GM23338 (cell line): ENCODE results near the gene REG3G. TPM values are rescaled to one million over a fixed set of nuclear protein-coding genes. Genes with fewer than 3 reads are reported as not detected.

Source experiments
- ATAC-seq: fragments of 200-7000 bp; cut with Tn5 transposase; 3 replicates; pipeline ENCODE4 v1.9.1; 2020
- DNase-seq: peaks from one replicate; pipeline ENCODE4 v3.0.0-alpha.2; 2015; ENCODE audit warnings: low spot score
- H2AFZ ChIP-seq: fragments of 200-600 bp; sonication (generic); 2 replicates; pipeline ENCODE4 v1.8.0; 2016; ENCODE audit warnings: antibody characterized with exemption, mild to moderate bottlenecking, moderate library complexity
- H3F3A ChIP-seq: fragments of 200-600 bp; sonication (generic); replicated peaks from 2 replicates; pipeline ENCODE4 v1.8.0; 2017; ENCODE audit warnings: antibody characterized with exemption, mixed run types, low read depth
- H3K27ac ChIP-seq: fragments of 200-600 bp; sonication (generic); 2 replicates; pipeline ENCODE4 v1.6.1; 2016; ENCODE audit warnings: low read depth
- H3K27me3 ChIP-seq: fragments of 200-600 bp; sonication (generic); 2 replicates; pipeline ENCODE4 v1.8.0; 2016; ENCODE audit warnings: mild to moderate bottlenecking, mixed run types, moderate library complexity; ENCODE audit not compliant: insufficient read depth
- H3K36me3 ChIP-seq: fragments of 200-600 bp; sonication (generic); 2 replicates; pipeline ENCODE4 v1.8.0; 2016; ENCODE audit warnings: mild to moderate bottlenecking; ENCODE audit not compliant: insufficient read depth
- H3K4me1 ChIP-seq: fragments of 200-600 bp; sonication (generic); 2 replicates; pipeline ENCODE4 v1.8.0; 2016; ENCODE audit warnings: mild to moderate bottlenecking, moderate library complexity; ENCODE audit not compliant: insufficient read depth
- H3K4me2 ChIP-seq: fragments of 200-600 bp; sonication (generic); 2 replicates; pipeline ENCODE4 v1.7.1; 2017; ENCODE audit warnings: mixed run types
- H3K4me3 ChIP-seq: fragments of 200-600 bp; sonication (generic); 2 replicates; pipeline ENCODE4 v1.6.1; 2016; ENCODE audit warnings: mixed run types
- H3K79me2 ChIP-seq: fragments of 200-600 bp; sonication (generic); replicated peaks from 2 replicates; pipeline ENCODE4 v1.8.0; 2017; ENCODE audit warnings: mild to moderate bottlenecking; ENCODE audit not compliant: insufficient read depth
- H3K9me2 ChIP-seq: fragments of 200-600 bp; sonication (generic); 2 replicates; pipeline ENCODE4 v1.8.0; 2017; ENCODE audit not compliant: insufficient read depth
- H4K20me1 ChIP-seq: fragments of 200-600 bp; sonication (generic); replicated peaks from 2 replicates; pipeline ENCODE4 v1.8.0; 2017; ENCODE audit warnings: mild to moderate bottlenecking; ENCODE audit not compliant: insufficient read depth
- H3K27ac Mint-ChIP-seq: 2 replicates; pipeline ENCODE4 v1.8.0; 2020; ENCODE audit warnings: inconsistent platforms, mild to moderate bottlenecking, moderate library complexity, mixed read lengths
- H3K27me3 Mint-ChIP-seq: 3 replicates; pipeline ENCODE4 v1.8.0; 2022; ENCODE audit warnings: low read depth, mild to moderate bottlenecking, moderate library complexity, mixed read lengths, inconsistent platforms; ENCODE audit not compliant: insufficient read depth, poor library complexity
- H3K36me3 Mint-ChIP-seq: 3 replicates; pipeline ENCODE4 v1.8.0; 2021; ENCODE audit warnings: low read depth, mild to moderate bottlenecking, inconsistent platforms, moderate library complexity, mixed read lengths
- H3K4me1 Mint-ChIP-seq: 3 replicates; pipeline ENCODE4 v1.8.0; 2020; ENCODE audit warnings: mild to moderate bottlenecking, inconsistent platforms, mixed read lengths
- H3K4me3 Mint-ChIP-seq: 3 replicates; pipeline ENCODE4 v1.8.0; 2021; ENCODE audit warnings: moderate library complexity, mild to moderate bottlenecking, inconsistent platforms, mixed read lengths
- H3K9me3 Mint-ChIP-seq: 3 replicates; pipeline ENCODE4 v1.8.0; 2020; ENCODE audit warnings: moderate library complexity, mild to moderate bottlenecking, inconsistent platforms, mixed read lengths
- EZH2phosphoT487 ChIP-seq: fragments of 200-600 bp; sonication (generic); IDR thresholded peaks from one replicate; pipeline ENCODE4 v1.8.1; 2018; ENCODE audit warnings: antibody characterized with exemption; ENCODE audit not compliant: unreplicated experiment
- JUNB ChIP-seq: IDR thresholded peaks from one replicate; pipeline ENCODE4 v1.6.1; 2016; ENCODE audit warnings: antibody characterized with exemption; ENCODE audit not compliant: unreplicated experiment
- NANOG ChIP-seq: IDR thresholded peaks from 2 replicates; pipeline ENCODE4 v1.6.1; 2016; ENCODE audit warnings: antibody characterized with exemption, borderline replicate concordance
- POLR2AphosphoS5 ChIP-seq: IDR thresholded peaks from 2 replicates; pipeline ENCODE4 v1.6.1; 2016; ENCODE audit warnings: antibody characterized with exemption, low read depth
- REST ChIP-seq: IDR thresholded peaks from one replicate; pipeline ENCODE4 v1.6.1; 2018; ENCODE audit warnings: antibody characterized with exemption; ENCODE audit not compliant: unreplicated experiment
- ZNF462 ChIP-seq: fragments of 250-450 bp; sonication (Bioruptor Pico); IDR thresholded peaks from 2 replicates; pipeline ENCODE4 v1.5.0; 2020; ENCODE audit warnings: mild to moderate bottlenecking, moderate library complexity
- polyA plus RNA-seq: library from polyadenylated mRNA; unstranded; fragments of >200 nt; fragmentation: Nextera tagmentation; extraction: Ambion mirVana; gene quantifications from 2 replicates; pipeline ENCODE4 v1.2.1, GENCODE V29; 2016
- total RNA-seq: library from RNA; depleted of rRNA; stranded (reverse); fragments of >200 nt; shearing (Covaris generic); gene quantifications from 2 replicates; pipeline ENCODE4 v1.2.3, GENCODE V29; 2014

REG3G gene
- total and polyA plus RNA-seq, 2 experiments from 2014 or later = not detected

- TF ChIP-seq ZNF462 (CRISPR knock-in tag) (no peak), REST (no peak), NANOG (no peak), EZH2phosphoT487 (no peak), POLR2AphosphoS5 (no peak), JUNB (no peak)
Measured at GRCh38 chr2:78989051-78989450, 36.5 kb upstream of the REG3G start (continued).

- ATAC-seq (peak; percentile 65), DNase-seq (peak; percentile 80)
- no peaks in the 10 kb centered on the region for H3K9me3 Mint-ChIP-seq
- Histone ChIP-seq H3K4me1 (no peaks in the 10 kb centered on the region; the same call in 1 of the 2 replicates), H3K4me2 (peak overlapping the region; percentile 76), H3F3A (no peaks in the 10 kb centered on the region; the same call in 1 of the 2 replicates), H3K9me2 (0 out of 2 replicates have a peak, but pooled peaks cover 3% of the 10 kb centered on the region), H3K79me2 (no peaks in the 10 kb centered on the region), H3K4me3 (peak overlapping the region; percentile 58), H3K36me3 (no peaks in the 10 kb centered on the region), H2AFZ (peak overlapping the region; percentile 90), H3K27ac (no peak overlapping the region), H3K27me3 (peaks cover 39% of the 10 kb centered on the region), H4K20me1 (no peaks in the 10 kb centered on the region; the same call in 1 of the 2 replicates)
- peak overlapping the region; percentile 81 for H3K4me3 Mint-ChIP-seq
- no peaks in the 10 kb centered on the region for H3K36me3 Mint-ChIP-seq
- peaks cover 33% of the 10 kb centered on the region for H3K27me3 Mint-ChIP-seq
- H3K4me1 Mint-ChIP-seq = peaks cover 11% of the 10 kb centered on the region
- no peak overlapping the region for H3K27ac Mint-ChIP-seq
- TF ChIP-seq ZNF462 (CRISPR knock-in tag) = no peak
Measured at GRCh38 chr2:78992451-78992806, 33.1 kb upstream of the REG3G start.
